Measurements from ENCODE around the gene KREMEN2.

The KREMEN2 gene

GRCh38 chr16:3007059-3007956, 43.2 kb downstream of the KREMEN2 start:
- no peak for DNase-seq

- no peak for DNase-seq
These were observed 44.0 kb downstream of the KREMEN2 start for GRCh38 chr16:3007957-3008689.

GRCh38 chr16:3008690-3009037, 44.6 kb downstream of the KREMEN2 start:
- DNase-seq = no peak

GRCh38 chr16:3009568-3010390, 45.7 kb downstream of the KREMEN2 start:
- DNase-seq = no peak

- DNase-seq = no peak
These were observed 46.4 kb downstream of the KREMEN2 start for GRCh38 chr16:3010510-3010909.

- no peak for DNase-seq
These were observed 48.2 kb downstream of the KREMEN2 start for GRCh38 chr16:3012246-3012645.

GRCh38 chr16:3012828-3013420, 48.8 kb downstream of the KREMEN2 start, which contains the start of gene CLDN9:
Gene CLDN9, plus strand, starts transcription at chr16:3012923. Its CDS starts 440 bp downstream, at chr16:3013363.
- DNase-seq = no peak

GRCh38 chr16:3013491-3013951, 49.4 kb downstream of the KREMEN2 start:
- no peak for DNase-seq

- no peak for DNase-seq
These were observed 50.1 kb downstream of the KREMEN2 start for GRCh38 chr16:3013998-3014690.

GRCh38 chr16:3014971-3015370, 50.9 kb downstream of the KREMEN2 start:
- DNase-seq = no peak

- DNase-seq = no peak
These were observed 51.9 kb downstream of the KREMEN2 start for GRCh38 chr16:3015865-3016521.

- no peak for DNase-seq
These were observed 53.3 kb downstream of the KREMEN2 start for GRCh38 chr16:3017344-3017743.

Data from CD4-positive, alpha-beta T cell treated with Interleukin-4 for 4 hours (primary cell).